ENCODE measurements around the gene PNLIPRP3.

The PNLIPRP3 gene

DNA sequence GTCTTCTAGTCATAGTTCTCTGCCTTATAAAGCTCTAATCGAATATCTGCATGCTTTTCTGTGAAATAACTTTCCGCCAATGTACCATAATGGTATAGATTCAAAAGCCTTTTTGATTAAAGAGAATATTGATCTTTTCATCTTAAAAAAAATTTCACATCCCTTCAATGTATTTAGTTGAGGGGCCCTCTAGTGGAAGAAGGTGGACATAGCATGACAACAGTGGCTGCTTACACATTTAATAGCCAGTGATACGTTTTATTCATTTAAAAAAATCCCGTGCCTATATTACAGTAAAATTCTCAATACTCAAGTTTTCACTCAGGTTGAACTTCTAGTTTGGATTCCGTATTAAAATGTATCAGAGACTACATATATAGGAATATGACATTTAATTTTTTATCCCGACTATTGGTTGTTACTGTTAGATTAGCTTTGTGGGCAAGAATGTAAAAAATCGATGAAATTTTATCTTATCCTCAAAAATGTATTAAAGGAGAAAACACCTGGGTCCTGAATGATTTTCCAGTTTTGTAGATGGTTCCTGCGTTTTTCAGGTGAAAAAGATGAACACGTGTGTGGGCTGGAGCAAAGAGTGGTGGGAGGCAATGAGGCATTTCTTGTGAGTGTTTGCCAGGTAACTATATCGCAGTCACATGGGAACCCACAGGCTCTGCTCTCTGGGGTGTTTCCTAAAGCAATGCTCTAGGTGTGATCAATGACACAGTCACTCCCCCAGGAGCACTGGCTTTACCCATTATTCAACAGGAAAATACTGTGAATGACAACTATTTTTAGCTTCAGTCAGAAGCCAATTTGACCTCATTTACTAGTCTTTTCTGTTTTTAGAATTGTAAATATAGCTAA, 94.0 kb downstream of the PNLIPRP3 start:
- no peak for DNase-seq

GRCh38 chr10:116522803-116523381, 95.2 kb downstream of the PNLIPRP3 start:
- no peak for DNase-seq

- no peak for DNase-seq
Measured at GRCh38 chr10:116524736-116525135, 97.1 kb downstream of the PNLIPRP3 start.

DNA sequence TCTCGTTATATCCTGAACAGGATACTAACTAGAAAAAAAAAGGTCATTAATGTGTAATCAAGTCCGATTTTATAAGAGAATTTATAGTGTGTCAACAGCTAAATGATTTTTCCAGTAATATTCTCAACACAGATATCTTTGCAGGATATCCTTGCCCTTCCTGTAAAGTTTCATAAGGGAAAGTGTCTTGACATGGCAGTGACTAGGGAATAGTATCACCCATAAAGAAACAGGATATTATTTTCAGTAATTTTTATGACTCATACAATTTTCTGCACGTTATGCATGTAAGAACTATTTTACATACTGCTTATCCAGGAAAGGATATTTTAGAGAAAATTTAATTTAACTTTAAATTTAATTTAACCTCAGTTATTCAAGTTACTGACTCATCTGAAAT, 98.6 kb downstream of the PNLIPRP3 start:
- DNase-seq, result no peak

Data from NCI-H526 treated with DMSO at 0.1 percent for 48 hours (cell line).